ACC112 (cell line): ENCODE measurements around the gene MAML2.
A peak's percentile ranks its signal among the peaks of the same experiment; 100 is the strongest.

Experiments
- H2AFZ ChIP-seq: fragments of 200-600 bp; sonication (generic); one replicate; pipeline ENCODE4 v1.6.0; 2017; ENCODE audit warnings: antibody characterized with exemption, low read length; ENCODE audit not compliant: unreplicated experiment
- H3K27ac ChIP-seq: fragments of 200-600 bp; sonication (generic); 2 replicates; pipeline ENCODE4 v1.5.1; 2014; ENCODE audit warnings: low read depth, mild to moderate bottlenecking, antibody characterized with exemption, low read length, moderate library complexity
- H3K27me3 ChIP-seq: fragments of 200-600 bp; sonication (generic); 2 replicates; pipeline ENCODE4 v1.6.1; 2014; ENCODE audit warnings: mild to moderate bottlenecking, antibody characterized with exemption, low read length, moderate library complexity, mixed read lengths; ENCODE audit not compliant: insufficient read depth
- H3K36me3 ChIP-seq: fragments of 200-600 bp; sonication (generic); 2 replicates; pipeline ENCODE4 v1.6.1; 2016; ENCODE audit warnings: mild to moderate bottlenecking, antibody characterized with exemption, low read length, moderate library complexity, mixed read lengths; ENCODE audit not compliant: insufficient read depth
- H3K4me1 ChIP-seq: fragments of 200-600 bp; sonication (generic); one replicate; pipeline ENCODE4 v1.6.1; 2016; ENCODE audit warnings: low read length, mixed read lengths; ENCODE audit not compliant: insufficient read depth, unreplicated experiment, control insufficient read depth
- H3K4me3 ChIP-seq: fragments of 200-600 bp; sonication (generic); 2 replicates; pipeline ENCODE4 v1.5.1; 2014; ENCODE audit warnings: mild to moderate bottlenecking, low read depth, low read length
- H3K79me2 ChIP-seq: fragments of 200-600 bp; sonication (generic); one replicate; pipeline ENCODE4 v1.6.0; 2016; ENCODE audit warnings: low read length; ENCODE audit not compliant: control insufficient read depth, unreplicated experiment, insufficient read depth

MAML2 gene

DNA sequence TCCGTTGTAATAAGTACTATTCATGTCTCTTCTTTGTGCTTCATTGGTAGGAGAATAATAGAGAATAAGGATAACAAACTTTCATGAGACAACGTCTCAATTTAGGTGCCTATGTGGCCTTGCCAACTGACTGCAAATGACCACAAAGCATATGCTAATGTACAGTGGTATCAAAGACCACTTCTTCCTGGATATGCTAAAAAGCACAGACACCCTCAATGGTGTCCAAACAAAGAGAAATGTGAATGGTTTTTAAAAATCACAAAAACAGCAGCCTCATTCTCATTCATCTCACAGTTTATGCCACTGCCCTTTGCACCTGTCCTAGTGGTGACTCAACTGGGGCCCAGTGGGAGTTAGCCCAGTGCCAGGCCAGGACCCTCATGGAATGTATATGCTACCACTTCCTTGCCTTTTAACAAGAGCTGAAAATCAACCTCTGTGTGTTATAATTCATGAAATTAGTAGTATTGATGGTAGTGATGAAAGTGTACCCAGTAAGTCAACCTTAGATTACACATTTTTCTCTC, 353.9 kb downstream of the MAML2 start:
- no peaks in the 10 kb centered on the region for H3K27me3 ChIP-seq
- no peak overlapping the region for H3K27ac ChIP-seq
- no peaks in the 10 kb centered on the region for H3K79me2 ChIP-seq
- peaks cover 29% of the 10 kb centered on the region for H3K4me1 ChIP-seq
- H3K36me3 ChIP-seq: peaks cover 29% of the 10 kb centered on the region
- no peak overlapping the region for H2AFZ ChIP-seq
- H3K4me3 ChIP-seq: no peak overlapping the region

- Histone ChIP-seq H3K79me2 (no peaks in the 10 kb centered on the region), H3K27ac (peak overlapping the region; percentile 68), H3K4me1 (peaks cover 14% of the 10 kb centered on the region), H3K27me3 (no peaks in the 10 kb centered on the region), H3K4me3 (no peak overlapping the region), H3K36me3 (peaks cover 50% of the 10 kb centered on the region), H2AFZ (no peak overlapping the region)
These were observed 357.7 kb downstream of the MAML2 start for GRCh38 chr11:95985174-95985808.

GRCh38 chr11:95984072-95984471, 358.9 kb downstream of the MAML2 start:
- no peaks in the 10 kb centered on the region for H3K79me2 ChIP-seq
- H3K4me1 ChIP-seq: peaks cover 14% of the 10 kb centered on the region
- no peak overlapping the region for H3K4me3 ChIP-seq
- H2AFZ ChIP-seq: no peak overlapping the region
- H3K27me3 ChIP-seq: no peaks in the 10 kb centered on the region
- H3K27ac ChIP-seq: no peak overlapping the region
- peaks cover 61% of the 10 kb centered on the region for H3K36me3 ChIP-seq

GRCh38 chr11:95977534-95978174, 365.3 kb downstream of the MAML2 start:
- no peaks in the 10 kb centered on the region for H3K79me2 ChIP-seq
- no peaks in the 10 kb centered on the region for H3K27me3 ChIP-seq
- peak overlapping the region; percentile 86 for H3K27ac ChIP-seq
- peak overlapping the region; percentile 47 for H3K4me3 ChIP-seq
- H3K36me3 ChIP-seq: peaks cover 37% of the 10 kb centered on the region
- peak overlapping the region; percentile 55 for H2AFZ ChIP-seq
- H3K4me1 ChIP-seq: peaks cover 26% of the 10 kb centered on the region

DNA sequence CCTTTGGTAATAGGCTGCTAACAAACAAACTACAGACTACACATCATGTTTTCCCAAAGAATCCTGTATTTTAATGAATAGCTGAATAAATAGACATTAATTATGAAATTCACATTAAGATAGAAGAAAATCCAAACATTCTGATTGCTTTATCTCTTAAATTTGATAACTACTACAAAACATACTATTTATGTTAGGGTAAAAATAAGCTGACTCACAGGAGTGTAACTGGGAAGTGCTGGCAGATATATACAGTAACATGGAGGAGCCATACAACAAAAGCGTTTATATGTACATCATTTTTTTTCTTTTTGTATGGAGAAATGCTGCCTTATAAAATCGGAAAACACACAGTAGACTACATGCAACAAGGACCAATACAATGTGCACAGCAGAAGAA, 366.4 kb downstream of the MAML2 start:
- Histone ChIP-seq H3K36me3 (peaks cover 28% of the 10 kb centered on the region), H3K27ac (peak overlapping the region; percentile 86; the same call in 1 of the 2 replicates), H3K4me3 (no peak overlapping the region), H3K27me3 (no peaks in the 10 kb centered on the region), H3K4me1 (peaks cover 26% of the 10 kb centered on the region), H2AFZ (no peak overlapping the region), H3K79me2 (no peaks in the 10 kb centered on the region)

DNA sequence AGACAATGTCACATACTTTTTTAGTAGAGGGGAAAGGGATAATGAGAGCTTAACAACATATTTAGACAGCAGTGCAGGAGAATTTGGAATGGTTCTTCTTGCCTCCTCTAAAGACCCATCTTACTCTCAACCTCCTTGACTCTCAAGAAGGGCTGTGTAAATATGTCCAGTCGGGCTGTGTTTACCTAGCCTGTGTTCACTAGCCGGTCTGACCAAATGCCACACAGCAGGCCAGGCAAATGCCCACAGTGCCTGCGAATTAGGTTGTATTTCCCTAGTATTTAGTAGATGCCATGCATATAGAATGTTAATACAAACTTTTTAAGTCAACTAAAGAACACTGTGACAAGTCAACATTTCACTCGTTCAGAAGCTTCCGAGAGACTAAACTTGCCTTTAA, 367.7 kb downstream of the MAML2 start:
- H3K79me2 ChIP-seq: no peaks in the 10 kb centered on the region
- H3K36me3 ChIP-seq: peaks cover 16% of the 10 kb centered on the region
- no peak overlapping the region for H2AFZ ChIP-seq
- no peak overlapping the region for H3K27ac ChIP-seq
- no peaks in the 10 kb centered on the region for H3K27me3 ChIP-seq
- no peak overlapping the region for H3K4me3 ChIP-seq
- H3K4me1 ChIP-seq: peaks cover 26% of the 10 kb centered on the region

DNA sequence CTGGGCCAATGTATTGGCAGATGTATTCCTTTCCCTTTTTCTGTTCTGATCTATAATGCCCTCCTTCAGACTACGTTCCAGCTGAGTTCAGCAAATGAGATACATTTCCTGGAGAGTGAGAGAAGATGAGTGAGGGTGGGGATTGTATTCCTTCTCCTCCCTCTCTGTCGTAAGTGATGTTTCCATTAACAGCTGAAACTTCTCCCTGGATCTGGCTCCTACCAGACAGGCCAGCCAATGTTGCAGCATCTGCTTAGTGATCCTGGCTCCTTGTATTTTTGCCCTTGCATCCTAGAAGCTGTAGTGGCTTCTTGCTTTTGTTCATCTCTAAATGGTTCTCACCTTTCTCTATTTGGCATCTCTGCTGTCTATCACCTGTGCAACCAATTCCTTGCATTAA, 370.9 kb downstream of the MAML2 start:
- Histone ChIP-seq H3K36me3 (no peaks in the 10 kb centered on the region), H3K79me2 (no peaks in the 10 kb centered on the region), H3K27ac (no peak overlapping the region), H3K4me3 (no peak overlapping the region), H3K4me1 (peaks cover 7% of the 10 kb centered on the region), H3K27me3 (no peaks in the 10 kb centered on the region), H2AFZ (no peak overlapping the region)

DNA sequence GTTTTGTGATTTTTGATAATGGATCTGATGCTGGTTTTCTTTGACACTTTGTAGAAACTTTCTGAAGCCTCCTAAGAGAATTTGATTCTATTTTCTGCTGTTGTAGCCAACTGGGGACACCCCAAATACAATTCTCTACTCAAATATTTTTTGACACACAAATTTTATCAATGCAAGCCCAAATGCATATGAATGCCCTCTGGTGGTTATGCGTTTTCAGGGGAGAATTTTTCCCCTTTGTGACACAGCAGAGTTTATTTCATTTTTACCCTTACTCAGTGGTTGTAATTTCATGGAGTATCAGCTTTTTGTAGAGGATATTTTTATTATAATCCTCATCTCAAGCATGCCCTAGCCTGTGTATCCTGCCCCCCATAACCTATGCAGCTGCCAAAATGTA, 374.4 kb downstream of the MAML2 start:
- no peak overlapping the region for H2AFZ ChIP-seq
- H3K27ac ChIP-seq: no peak overlapping the region
- no peaks in the 10 kb centered on the region for H3K4me1 ChIP-seq
- H3K36me3 ChIP-seq: no peaks in the 10 kb centered on the region
- H3K27me3 ChIP-seq: no peaks in the 10 kb centered on the region
- H3K79me2 ChIP-seq: no peaks in the 10 kb centered on the region
- H3K4me3 ChIP-seq: no peak overlapping the region

GRCh38 chr11:95964281-95964680, 378.7 kb downstream of the MAML2 start:
- H3K36me3 ChIP-seq: no peaks in the 10 kb centered on the region
- no peaks in the 10 kb centered on the region for H3K4me1 ChIP-seq
- H3K27ac ChIP-seq: no peak overlapping the region
- H3K27me3 ChIP-seq: no peaks in the 10 kb centered on the region
- no peak overlapping the region for H2AFZ ChIP-seq
- H3K79me2 ChIP-seq: no peaks in the 10 kb centered on the region
- H3K4me3 ChIP-seq: no peak overlapping the region

DNA sequence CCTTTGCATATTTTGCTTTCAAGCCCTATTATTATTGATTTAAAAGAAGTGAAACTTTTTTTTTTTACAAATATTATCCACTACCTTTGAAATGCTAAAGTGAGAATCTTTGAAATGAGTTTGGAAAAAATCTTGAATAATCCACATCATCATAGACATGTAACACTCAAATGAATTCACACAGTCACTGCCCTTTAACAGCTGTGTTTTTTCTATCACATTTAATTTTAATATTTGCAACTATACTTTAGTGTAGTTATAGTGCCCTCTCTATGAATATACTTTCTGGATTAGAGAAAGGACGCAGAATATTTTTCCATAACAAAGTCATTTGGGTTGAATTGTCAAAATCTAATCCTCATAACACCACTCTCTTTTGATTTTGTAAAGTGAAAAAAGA, 381.2 kb downstream of the MAML2 start:
- Histone ChIP-seq H3K4me3 (no peak overlapping the region), H3K4me1 (no peaks in the 10 kb centered on the region), H3K27ac (no peak overlapping the region), H2AFZ (no peak overlapping the region), H3K36me3 (no peaks in the 10 kb centered on the region), H3K27me3 (no peaks in the 10 kb centered on the region), H3K79me2 (no peaks in the 10 kb centered on the region)

DNA sequence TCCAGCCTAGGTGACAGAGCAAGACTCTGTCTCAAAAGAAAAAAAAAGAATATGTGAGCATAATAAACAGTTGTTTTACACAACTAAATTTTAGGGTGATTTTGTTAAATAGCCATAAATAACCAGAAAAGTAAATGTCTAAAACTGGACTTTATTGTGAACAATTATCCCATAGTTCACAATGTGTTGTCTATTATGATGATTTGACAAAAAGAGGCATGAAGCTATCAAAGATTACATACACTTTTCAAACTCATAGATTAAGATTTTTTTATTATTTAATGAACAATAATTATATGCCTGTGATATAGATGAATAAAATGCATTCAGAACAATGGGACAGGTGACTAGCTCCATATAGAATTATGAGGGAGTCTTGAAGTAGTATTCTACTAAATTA, 392.1 kb downstream of the MAML2 start:
- Histone ChIP-seq H3K4me3 (no peak overlapping the region), H3K4me1 (no peaks in the 10 kb centered on the region), H3K79me2 (no peaks in the 10 kb centered on the region), H3K27ac (no peak overlapping the region), H3K27me3 (no peaks in the 10 kb centered on the region), H2AFZ (no peak overlapping the region), H3K36me3 (no peaks in the 10 kb centered on the region)
